PC-3 (cell line): Measurements from ENCODE around the gene SLC23A2.

Source experiments
- EZH2 ChIP-seq: fragments of 300-600 bp; sonication (generic); IDR thresholded peaks from one replicate; pipeline ENCODE4 v1.6.1; 2017; ENCODE audit warnings: antibody characterized with exemption, mild to moderate bottlenecking, low read length; ENCODE audit not compliant: unreplicated experiment
- TF ChIP-seq, protein P1 (sequence below): fragments of 300-600 bp; sonication (generic); conservative IDR thresholded peaks from 2 replicates; pipeline ENCODE4 v1.5.1; 2017; ENCODE audit warnings: antibody characterized with exemption, low read depth, mild to moderate bottlenecking, low read length

DNA sequence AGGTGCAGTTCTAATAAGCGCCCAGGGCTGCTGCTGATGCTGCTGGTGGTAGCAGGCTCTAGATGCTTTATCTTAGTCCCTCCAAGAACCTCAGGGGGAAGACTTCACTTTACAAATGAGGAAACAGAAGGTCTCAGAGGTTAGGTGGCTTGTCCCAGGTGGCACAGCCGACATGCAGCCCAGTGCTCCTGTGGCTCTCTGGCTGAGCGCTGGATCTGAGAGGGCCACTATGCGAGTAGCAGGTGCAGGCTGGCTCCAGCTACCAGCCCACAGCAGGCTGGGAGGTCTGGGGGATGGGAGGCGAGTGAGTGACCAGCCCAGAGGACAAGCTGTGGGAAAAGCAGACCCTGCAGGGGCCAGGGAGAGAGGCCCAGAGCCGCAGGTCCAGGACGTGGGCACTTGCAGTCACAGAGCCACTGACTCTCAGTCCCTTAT lies 188.7 kb downstream of the SLC23A2 start:
- TF ChIP-seq, protein P1, sequence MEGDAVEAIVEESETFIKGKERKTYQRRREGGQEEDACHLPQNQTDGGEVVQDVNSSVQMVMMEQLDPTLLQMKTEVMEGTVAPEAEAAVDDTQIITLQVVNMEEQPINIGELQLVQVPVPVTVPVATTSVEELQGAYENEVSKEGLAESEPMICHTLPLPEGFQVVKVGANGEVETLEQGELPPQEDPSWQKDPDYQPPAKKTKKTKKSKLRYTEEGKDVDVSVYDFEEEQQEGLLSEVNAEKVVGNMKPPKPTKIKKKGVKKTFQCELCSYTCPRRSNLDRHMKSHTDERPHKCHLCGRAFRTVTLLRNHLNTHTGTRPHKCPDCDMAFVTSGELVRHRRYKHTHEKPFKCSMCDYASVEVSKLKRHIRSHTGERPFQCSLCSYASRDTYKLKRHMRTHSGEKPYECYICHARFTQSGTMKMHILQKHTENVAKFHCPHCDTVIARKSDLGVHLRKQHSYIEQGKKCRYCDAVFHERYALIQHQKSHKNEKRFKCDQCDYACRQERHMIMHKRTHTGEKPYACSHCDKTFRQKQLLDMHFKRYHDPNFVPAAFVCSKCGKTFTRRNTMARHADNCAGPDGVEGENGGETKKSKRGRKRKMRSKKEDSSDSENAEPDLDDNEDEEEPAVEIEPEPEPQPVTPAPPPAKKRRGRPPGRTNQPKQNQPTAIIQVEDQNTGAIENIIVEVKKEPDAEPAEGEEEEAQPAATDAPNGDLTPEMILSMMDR = no peak
- no peak for TF ChIP-seq EZH2
